GM18526 (cell line): ENCODE data around the gene CPSF3.

Source experiments
- POLR2A ChIP-seq: IDR thresholded peaks from 3 replicates; pipeline ENCODE4 v1.6.1; 2011; ENCODE audit not compliant: insufficient read length; ENCODE audit errors: extremely low read depth

CPSF3 gene

GRCh38 chr2:9493478-9493877, 70.0 kb downstream of the CPSF3 start:
- TF ChIP-seq POLR2A, result no peak

- no peak for TF ChIP-seq POLR2A
Measured at GRCh38 chr2:9494081-9494480, 70.6 kb downstream of the CPSF3 start.

DNA sequence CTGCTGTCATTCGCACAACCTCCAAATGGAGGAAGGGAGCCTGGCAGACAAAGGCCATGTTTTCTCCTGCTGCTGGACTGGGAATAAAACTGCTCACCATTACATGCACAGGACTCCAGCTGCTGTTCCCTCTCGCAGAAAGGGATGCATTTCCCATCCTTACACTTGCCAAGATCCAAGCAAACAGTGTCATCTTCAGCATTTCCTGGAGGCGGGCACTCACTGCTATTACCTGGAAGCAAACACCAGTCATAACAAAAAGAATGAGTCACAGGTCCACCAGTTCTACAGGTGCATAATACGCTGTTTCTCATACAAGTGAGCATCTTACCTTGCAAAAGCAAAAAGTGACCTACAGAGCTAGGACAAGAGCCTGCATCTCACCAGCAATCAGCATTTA, 73.6 kb downstream of the CPSF3 start:
- no peak for TF ChIP-seq POLR2A

DNA sequence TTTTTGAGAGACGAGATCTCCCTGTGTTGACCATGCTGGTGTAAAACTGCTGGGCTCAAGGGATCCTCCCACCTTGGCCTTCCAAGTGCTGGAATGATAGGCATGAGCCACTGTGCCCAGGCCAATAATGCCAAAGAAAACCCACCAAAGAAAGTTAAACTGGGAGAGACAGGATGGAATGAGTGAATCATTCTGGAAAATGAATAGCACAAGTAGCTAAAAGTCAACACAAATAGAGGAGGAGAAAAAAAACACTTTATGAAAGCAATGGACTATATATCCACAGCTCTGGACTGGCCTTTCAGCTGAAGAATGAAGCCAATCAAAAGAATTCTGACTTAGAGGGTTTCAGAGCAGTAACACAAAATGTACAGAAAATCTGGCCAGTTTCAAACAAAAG, 74.8 kb downstream of the CPSF3 start:
- no peak for TF ChIP-seq POLR2A

- no peak for TF ChIP-seq POLR2A
Measured at GRCh38 chr2:9508931-9509330, 85.5 kb downstream of the CPSF3 start.

GRCh38 chr2:9517118-9517782, 93.8 kb downstream of the CPSF3 start:
- no peak for TF ChIP-seq POLR2A

DNA sequence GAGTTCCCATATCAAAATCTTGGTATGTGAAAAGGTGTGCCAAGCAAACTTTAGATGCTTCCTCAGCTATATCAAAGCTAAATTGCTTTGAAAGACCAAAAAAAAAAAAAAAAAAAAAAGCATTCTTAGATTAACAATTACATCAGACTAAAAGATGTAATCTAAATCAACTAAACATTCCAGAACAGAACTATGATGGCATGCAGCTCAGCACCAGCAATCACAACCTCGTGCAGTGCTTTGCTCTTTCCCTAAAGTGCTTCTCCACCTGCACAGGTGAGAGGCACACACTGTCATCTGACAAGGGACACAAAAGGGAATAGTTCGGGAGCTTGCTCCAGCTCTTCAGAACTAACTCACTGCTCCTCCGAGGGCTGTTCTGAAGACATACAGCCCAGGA, 94.7 kb downstream of the CPSF3 start:
- TF ChIP-seq POLR2A, result no peak

- TF ChIP-seq POLR2A, result no peak
Measured at GRCh38 chr2:9518780-9519179, 95.3 kb downstream of the CPSF3 start.

DNA sequence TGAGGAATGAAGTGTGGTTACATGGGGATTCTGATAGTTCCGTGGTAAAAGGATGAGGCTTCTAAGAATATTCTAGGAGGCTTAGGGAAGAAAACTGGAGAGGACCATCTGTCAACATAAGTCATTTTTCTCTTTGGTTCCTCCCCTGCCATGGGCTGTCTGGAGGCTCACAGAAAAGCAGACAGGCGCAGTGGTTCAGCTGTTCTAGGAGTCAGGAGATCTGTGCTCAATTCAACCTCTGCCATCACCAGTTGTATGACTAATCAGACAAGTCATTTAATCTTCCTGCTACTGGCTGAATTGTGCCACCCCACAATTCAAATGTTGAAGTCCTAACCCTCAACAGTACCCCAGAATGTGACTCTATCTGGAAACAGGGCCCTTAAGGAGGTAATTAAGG, 95.8 kb downstream of the CPSF3 start:
- no peak for TF ChIP-seq POLR2A
